ENCODE data around the gene GCFC2.

The GCFC2 gene

GRCh38 chr2:75616406-75616805, 94.3 kb downstream of the GCFC2 start:
- Histone ChIP-seq H3K36me3 (ENCODE audit: control insufficient read depth in 2 of 2, insufficient read depth in 2 of 2, low read length in 2 of 2) (no peaks in the 10 kb centered on the region), H3K9ac (ENCODE audit: low read depth in 1 of 2, low read length in 2 of 2) (no peak overlapping the region), H3K4me1 (ENCODE audit: control insufficient read depth in 2 of 2, insufficient read depth in 2 of 2, low read length in 2 of 2) (no peaks in the 10 kb centered on the region), H3K9me3 (ENCODE audit: control insufficient read depth in 2 of 2, low read length in 2 of 2) (no peaks in the 10 kb centered on the region), H3K27ac (ENCODE audit: low read depth in 2 of 2, low read length in 2 of 2) (no peak overlapping the region), H3K27me3 (ENCODE audit: control insufficient read depth in 2 of 2, insufficient read depth in 2 of 2, low read length in 2 of 2) (peaks cover 0 to 4% of the 10 kb centered on the region in 2 donors), H3K4me3 (ENCODE audit: low read length in 2 of 2) (no peak overlapping the region)

DNA sequence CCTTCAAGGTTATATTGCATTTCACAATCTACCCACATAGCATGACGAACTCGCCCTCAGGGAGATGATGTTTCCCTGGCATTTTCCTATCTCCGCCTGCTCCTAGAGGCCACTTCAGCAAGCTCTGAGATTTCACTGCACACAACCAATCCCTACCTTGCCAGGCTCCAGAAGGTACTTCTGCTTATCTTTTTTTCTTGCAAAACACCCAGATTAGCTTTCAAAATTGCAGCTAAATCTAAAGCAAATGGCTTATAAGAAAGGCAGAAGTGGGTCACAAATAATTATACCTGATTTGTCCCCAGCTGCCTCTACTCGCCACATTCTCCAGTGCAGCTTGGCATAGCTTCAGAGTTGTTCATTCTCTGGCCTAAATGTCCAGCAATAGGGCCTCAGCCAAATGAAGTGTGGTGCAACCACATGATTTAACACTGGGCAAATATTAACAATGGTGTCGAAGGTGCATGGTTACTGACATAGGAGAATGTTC, 96.5 kb downstream of the GCFC2 start:
- H3K9ac ChIP-seq (ENCODE audit: low read depth in 1 of 2, low read length in 2 of 2): no peak overlapping the region
- H3K27me3 ChIP-seq (ENCODE audit: control insufficient read depth in 2 of 2, insufficient read depth in 2 of 2, low read length in 2 of 2): peaks cover 0 to 4% of the 10 kb centered on the region in 2 donors
- H3K4me1 ChIP-seq (ENCODE audit: control insufficient read depth in 2 of 2, insufficient read depth in 2 of 2, low read length in 2 of 2): no peaks in the 10 kb centered on the region
- H3K27ac ChIP-seq (ENCODE audit: low read depth in 2 of 2, low read length in 2 of 2): no peak overlapping the region
- no peaks in the 10 kb centered on the region for H3K9me3 ChIP-seq (ENCODE audit: control insufficient read depth in 2 of 2, low read length in 2 of 2)
- H3K4me3 ChIP-seq (ENCODE audit: low read length in 2 of 2): no peak overlapping the region
- H3K36me3 ChIP-seq (ENCODE audit: control insufficient read depth in 2 of 2, insufficient read depth in 2 of 2, low read length in 2 of 2): no peaks in the 10 kb centered on the region

DNA sequence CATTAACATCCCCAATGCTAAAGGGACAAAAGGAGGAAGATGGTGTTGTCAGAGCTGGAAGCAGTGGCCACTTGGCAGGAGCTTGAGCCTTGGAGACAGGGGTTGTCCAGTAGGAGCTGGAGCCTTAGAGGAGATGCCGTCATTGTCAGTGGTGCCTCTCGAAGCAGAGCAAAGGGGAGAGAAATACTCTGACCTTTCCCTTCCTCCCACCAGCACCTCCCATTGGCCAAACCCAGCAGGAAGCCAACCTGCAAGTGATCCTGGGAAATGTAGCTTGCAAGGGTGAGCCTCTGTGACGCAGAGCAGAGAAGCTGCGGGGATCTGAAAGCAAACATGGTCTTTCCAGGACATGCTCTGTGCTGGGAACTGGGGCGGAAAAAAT, 97.9 kb downstream of the GCFC2 start:
- Histone ChIP-seq H3K4me3 (ENCODE audit: low read length in 2 of 2) (no peak overlapping the region), H3K36me3 (ENCODE audit: control insufficient read depth in 2 of 2, insufficient read depth in 2 of 2, low read length in 2 of 2) (no peaks in the 10 kb centered on the region), H3K9ac (ENCODE audit: low read depth in 1 of 2, low read length in 2 of 2) (no peak overlapping the region), H3K9me3 (ENCODE audit: control insufficient read depth in 2 of 2, low read length in 2 of 2) (no peaks in the 10 kb centered on the region), H3K27ac (ENCODE audit: low read depth in 2 of 2, low read length in 2 of 2) (no peak overlapping the region), H3K27me3 (ENCODE audit: control insufficient read depth in 2 of 2, insufficient read depth in 2 of 2, low read length in 2 of 2) (peaks cover 6 to 12% of the 10 kb centered on the region in 2 donors), H3K4me1 (ENCODE audit: control insufficient read depth in 2 of 2, insufficient read depth in 2 of 2, low read length in 2 of 2) (peaks cover 0 to 3% of the 10 kb centered on the region in 2 donors)

Data from mucosa of rectum (tissue), 2 donors.